Transverse colon (tissue), 3 donors: ENCODE results near the gene DNMBP.

Experiments
- EP300 ChIP-seq: sonication (generic); formaldehyde crosslinking; IDR thresholded peaks from one replicate; pipeline ENCODE4 v1.6.1; 2017; ENCODE audit warnings: antibody characterized with exemption, low read depth
- POLR2A ChIP-seq: fragments of 450-650 bp; IDR thresholded peaks from one replicate; pipeline ENCODE4 v1.6.1; 2016; ENCODE audit warnings: antibody characterized with exemption, mild to moderate bottlenecking, moderate library complexity
- TF ChIP-seq, protein P1 (sequence below), 5 experiments: fragments of 200-600 bp in 3 of 5; fragments of 450-650 bp in 2 of 5; sonication (generic) in 3 of 5; IDR thresholded peaks; 1 replicate in 2 of 5; 2 replicates in 3 of 5; pipeline ENCODE4 v1.5.1; 2016 to 2017; ENCODE audit warnings: antibody characterized with exemption in 5 of 5, inconsistent platforms in 3 of 5, mild to moderate bottlenecking in 2 of 5, moderate library complexity in 1 of 5

GRCh38 chr10:99850767-99851340, 158.9 kb downstream of the DNMBP start:
- TF ChIP-seq, protein P1, sequence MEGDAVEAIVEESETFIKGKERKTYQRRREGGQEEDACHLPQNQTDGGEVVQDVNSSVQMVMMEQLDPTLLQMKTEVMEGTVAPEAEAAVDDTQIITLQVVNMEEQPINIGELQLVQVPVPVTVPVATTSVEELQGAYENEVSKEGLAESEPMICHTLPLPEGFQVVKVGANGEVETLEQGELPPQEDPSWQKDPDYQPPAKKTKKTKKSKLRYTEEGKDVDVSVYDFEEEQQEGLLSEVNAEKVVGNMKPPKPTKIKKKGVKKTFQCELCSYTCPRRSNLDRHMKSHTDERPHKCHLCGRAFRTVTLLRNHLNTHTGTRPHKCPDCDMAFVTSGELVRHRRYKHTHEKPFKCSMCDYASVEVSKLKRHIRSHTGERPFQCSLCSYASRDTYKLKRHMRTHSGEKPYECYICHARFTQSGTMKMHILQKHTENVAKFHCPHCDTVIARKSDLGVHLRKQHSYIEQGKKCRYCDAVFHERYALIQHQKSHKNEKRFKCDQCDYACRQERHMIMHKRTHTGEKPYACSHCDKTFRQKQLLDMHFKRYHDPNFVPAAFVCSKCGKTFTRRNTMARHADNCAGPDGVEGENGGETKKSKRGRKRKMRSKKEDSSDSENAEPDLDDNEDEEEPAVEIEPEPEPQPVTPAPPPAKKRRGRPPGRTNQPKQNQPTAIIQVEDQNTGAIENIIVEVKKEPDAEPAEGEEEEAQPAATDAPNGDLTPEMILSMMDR (IDR thresholded peaks at IDR 0.05), result no peak
- TF ChIP-seq POLR2A (no peak), EP300 (no peak)
